ENCODE results near the gene TSC1. TPM values are rescaled to one million over a fixed set of nuclear protein-coding genes. Genes with fewer than 3 reads are reported as not detected.

Gene TSC1
- total RNA-seq, 1 donor from 2014 or later, result 41.0 TPM

- intact Hi-C loops (cut with micrococcal nuclease), result no loop called here
Observed at GRCh38 chr9:132873403-132873802, 71.0 kb downstream of the TSC1 start.

- intact Hi-C loops (cut with micrococcal nuclease), result no loop called here
Observed at GRCh38 chr9:132869266-132869665, 75.2 kb downstream of the TSC1 start.

- intact Hi-C loops (cut with micrococcal nuclease), result no loop called here
Observed at GRCh38 chr9:132866898-132867297, 77.5 kb downstream of the TSC1 start.

GRCh38 chr9:132864691-132865090 is 79.7 kb downstream of the TSC1 start:
- intact Hi-C loops (cut with micrococcal nuclease), result no loop called here

- intact Hi-C loops (cut with micrococcal nuclease), result no loop called here
Observed at GRCh38 chr9:132864277-132864676, 80.1 kb downstream of the TSC1 start.

GRCh38 chr9:132863096-132863495 is 81.3 kb downstream of the TSC1 start:
- intact Hi-C loops (cut with micrococcal nuclease), result no loop called here

- intact Hi-C loops (cut with micrococcal nuclease), result no loop called here
Observed at GRCh38 chr9:132862533-132862932, 81.9 kb downstream of the TSC1 start.

GRCh38 chr9:132861666-132862065 is 82.8 kb downstream of the TSC1 start:
- intact Hi-C loops (cut with micrococcal nuclease), result no loop called here

- intact Hi-C loops (cut with micrococcal nuclease), result no loop called here
Observed at GRCh38 chr9:132858751-132859150, 85.7 kb downstream of the TSC1 start.

- intact Hi-C loops (cut with micrococcal nuclease), result no loop called here
Observed at GRCh38 chr9:132857616-132858342, 86.6 kb downstream of the TSC1 start.

- intact Hi-C loops (cut with micrococcal nuclease), result no loop called here
Observed at GRCh38 chr9:132857031-132857430, 87.4 kb downstream of the TSC1 start.

- intact Hi-C loops (cut with micrococcal nuclease), result no loop called here
Observed at GRCh38 chr9:132855904-132856303, 88.5 kb downstream of the TSC1 start.

- intact Hi-C loops (cut with micrococcal nuclease), result no loop called here
Observed at GRCh38 chr9:132854832-132855231, 89.6 kb downstream of the TSC1 start.

GRCh38 chr9:132853482-132853881 is 90.9 kb downstream of the TSC1 start:
- intact Hi-C loops (cut with micrococcal nuclease), result no loop called here

GRCh38 chr9:132849185-132849706 is 95.2 kb downstream of the TSC1 start:
- intact Hi-C loops (cut with micrococcal nuclease), result loop anchor here (1.0 to 5.0 kb wide), 2 partner anchors 53 to 123 kb away; no protein-coding TSS in a partner anchor

- intact Hi-C loops (cut with micrococcal nuclease), result loop anchor here (5.0 kb wide), 1 partner anchor 125 kb away; no protein-coding TSS in a partner anchor
Observed at GRCh38 chr9:132846918-132847515, 97.4 kb downstream of the TSC1 start.

- intact Hi-C loops (cut with micrococcal nuclease), result loop anchor here (5.0 kb wide), 1 partner anchor 126 kb away; no protein-coding TSS in a partner anchor
Observed at GRCh38 chr9:132846109-132846917, 98.1 kb downstream of the TSC1 start.

- intact Hi-C loops (cut with micrococcal nuclease), result no loop called here
Observed at GRCh38 chr9:132842124-132843044, 102.0 kb downstream of the TSC1 start.
